ENCODE results near the gene TTLL10. TPM values are rescaled to one million over a fixed set of nuclear protein-coding genes. Genes with fewer than 3 reads are reported as not detected.
A peak's percentile ranks its signal among the peaks of the same experiment; 100 is the strongest.
"Not testable (repeated sequence)": the region's sequence is repeated elsewhere in the genome, so short reads cannot be mapped to it uniquely, and the experiment has no call there.

Gene TTLL10
- total RNA-seq, 4 donors from 2014 or later: 0.40 to 0.48 TPM; not detected in 2

- 66% methylated on average over 18 of the region's 18 CpGs; no CpG with 5 or more reads in 1 of the 2 donors for WGBS, 2 donors (ENCODE audit: low coverage in 1 of 2)
- Histone ChIP-seq H3K9me3 (no peaks in the 10 kb centered on the region), H3K4me3 (no peak overlapping the region), H3K36me3 (no peaks in the 10 kb centered on the region), H3K4me1 (peaks cover 18 to 60% (median 55%) of the 10 kb centered on the region in 4 donors), H3K27me3 (peaks cover 13% of the 10 kb centered on the region), H3K27ac (peak overlapping the region in 1 of 4 donors; percentile 45)
- in situ Hi-C loops (cut with MboI; ENCODE audit: low pct_ligation_motif_present in 1 of 4, low pct_unique_long_range_greater_than_20kb in 1 of 4, low sequenced_read_pairs in 3 of 4) (no loop called here), intact Hi-C loops (cut with DNase I; ENCODE audit: low total_unique reads) (no loop called here)
- peak; percentile 7 for DNase-seq
- TF ChIP-seq, protein P1, sequence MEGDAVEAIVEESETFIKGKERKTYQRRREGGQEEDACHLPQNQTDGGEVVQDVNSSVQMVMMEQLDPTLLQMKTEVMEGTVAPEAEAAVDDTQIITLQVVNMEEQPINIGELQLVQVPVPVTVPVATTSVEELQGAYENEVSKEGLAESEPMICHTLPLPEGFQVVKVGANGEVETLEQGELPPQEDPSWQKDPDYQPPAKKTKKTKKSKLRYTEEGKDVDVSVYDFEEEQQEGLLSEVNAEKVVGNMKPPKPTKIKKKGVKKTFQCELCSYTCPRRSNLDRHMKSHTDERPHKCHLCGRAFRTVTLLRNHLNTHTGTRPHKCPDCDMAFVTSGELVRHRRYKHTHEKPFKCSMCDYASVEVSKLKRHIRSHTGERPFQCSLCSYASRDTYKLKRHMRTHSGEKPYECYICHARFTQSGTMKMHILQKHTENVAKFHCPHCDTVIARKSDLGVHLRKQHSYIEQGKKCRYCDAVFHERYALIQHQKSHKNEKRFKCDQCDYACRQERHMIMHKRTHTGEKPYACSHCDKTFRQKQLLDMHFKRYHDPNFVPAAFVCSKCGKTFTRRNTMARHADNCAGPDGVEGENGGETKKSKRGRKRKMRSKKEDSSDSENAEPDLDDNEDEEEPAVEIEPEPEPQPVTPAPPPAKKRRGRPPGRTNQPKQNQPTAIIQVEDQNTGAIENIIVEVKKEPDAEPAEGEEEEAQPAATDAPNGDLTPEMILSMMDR (IDR thresholded peaks at IDR 0.05): no peak
- TF ChIP-seq POLR2A (IDR thresholded peaks at IDR 0.05): no peak
- no peak for TF ChIP-seq POLR2AphosphoS5 (IDR thresholded peaks at IDR 0.05)
- TF ChIP-seq EP300 (IDR thresholded peaks at IDR 0.05; ENCODE audit: low read depth): no peak
Observed at GRCh38 chr1:1140673-1141072, 33.0 kb upstream of the TTLL10 start.

GRCh38 chr1:1141244-1141910 is 32.3 kb upstream of the TTLL10 start:
- no peak for TF ChIP-seq EP300 (IDR thresholded peaks at IDR 0.05; ENCODE audit: low read depth)
- Histone ChIP-seq H3K9me3 (no peaks in the 10 kb centered on the region), H3K27me3 (peaks cover 13% of the 10 kb centered on the region), H3K36me3 (no peaks in the 10 kb centered on the region), H3K4me3 (no peak overlapping the region), H3K27ac (peak overlapping the region in 1 of 4 donors; percentile 92), H3K4me1 (peaks cover 11 to 54% (median 50%) of the 10 kb centered on the region in 4 donors)
- intact Hi-C loops (cut with DNase I; ENCODE audit: low total_unique reads) (no loop called here), in situ Hi-C loops (cut with MboI; ENCODE audit: low pct_ligation_motif_present in 1 of 4, low pct_unique_long_range_greater_than_20kb in 1 of 4, low sequenced_read_pairs in 3 of 4) (no loop called here)
- peak; percentile 7 for DNase-seq
- WGBS, 2 donors (ENCODE audit: low coverage in 1 of 2): 75% methylated on average over 15 of the region's 25 CpGs; no CpG with 5 or more reads in 1 of the 2 donors

GRCh38 chr1:1141911-1142250 is 31.8 kb upstream of the TTLL10 start:
- TF ChIP-seq EP300 (IDR thresholded peaks at IDR 0.05; ENCODE audit: low read depth) (no peak), POLR2AphosphoS5 (IDR thresholded peaks at IDR 0.05) (no peak), POLR2A (IDR thresholded peaks at IDR 0.05) (no peak)
- TF ChIP-seq, protein P1 (IDR thresholded peaks at IDR 0.05): no peak
- intact Hi-C loops (cut with DNase I; ENCODE audit: low total_unique reads) (no loop called here), in situ Hi-C loops (cut with MboI; ENCODE audit: low pct_ligation_motif_present in 1 of 4, low pct_unique_long_range_greater_than_20kb in 1 of 4, low sequenced_read_pairs in 3 of 4) (no loop called here)
- no peak for DNase-seq
- Histone ChIP-seq H3K4me3 (no peak overlapping the region), H3K27ac (peak overlapping the region in 3 of 4 donors; percentile 91 to 95 (median 92)), H3K27me3 (peaks cover 10% of the 10 kb centered on the region), H3K9me3 (no peaks in the 10 kb centered on the region), H3K4me1 (peaks cover 10 to 49% (median 47%) of the 10 kb centered on the region in 4 donors), H3K36me3 (no peaks in the 10 kb centered on the region)
- 78 to 80% methylated on average over 8 to 12 of the region's 15 CpGs for WGBS, 2 donors (ENCODE audit: low coverage in 1 of 2)

- WGBS, 2 donors (ENCODE audit: low coverage in 1 of 2): 65 to 66% methylated on average over 13 to 15 of the region's 15 CpGs
- H3K9me3 ChIP-seq; H3K36me3 ChIP-seq; H3K27me3 ChIP-seq; intact Hi-C loops (cut with DNase I; ENCODE audit: low total_unique reads); H3K4me3 ChIP-seq; in situ Hi-C loops (cut with MboI; ENCODE audit: low pct_ligation_motif_present in 1 of 4, low pct_unique_long_range_greater_than_20kb in 1 of 4, low sequenced_read_pairs in 3 of 4): not testable (repeated sequence)
- peaks cover 10 to 45% (median 44%) of the 10 kb centered on the region in 4 donors for H3K4me1 ChIP-seq
- DNase-seq: peak; percentile 7
- H3K27ac ChIP-seq: peak overlapping the region; percentile 89 to 95 (median 92)
Observed at GRCh38 chr1:1142352-1142751, 31.3 kb upstream of the TTLL10 start.

- Histone ChIP-seq H3K36me3 (no peaks in the 10 kb centered on the region), H3K4me3 (no peak overlapping the region), H3K27me3 (peaks cover under 1% of the 10 kb centered on the region), H3K27ac (peak overlapping the region; percentile 89 to 95 (median 92)), H3K4me1 (peaks cover 10 to 40% (median 39%) of the 10 kb centered on the region in 4 donors), H3K9me3 (no peaks in the 10 kb centered on the region)
- TF ChIP-seq EP300 (IDR thresholded peaks at IDR 0.05; ENCODE audit: low read depth): no peak
- TF ChIP-seq POLR2AphosphoS5 (IDR thresholded peaks at IDR 0.05): no peak
- TF ChIP-seq, protein P1 (IDR thresholded peaks at IDR 0.05): no peak
- no peak for TF ChIP-seq POLR2A (IDR thresholded peaks at IDR 0.05)
- intact Hi-C loops (cut with DNase I; ENCODE audit: low total_unique reads) (no loop called here), in situ Hi-C loops (cut with MboI; ENCODE audit: low pct_ligation_motif_present in 1 of 4, low pct_unique_long_range_greater_than_20kb in 1 of 4, low sequenced_read_pairs in 3 of 4) (no loop called here)
- WGBS, 2 donors (ENCODE audit: low coverage in 1 of 2): 62% methylated on average over 19 of the region's 19 CpGs; no CpG with 5 or more reads in 1 of the 2 donors
- peak; percentile 16 for DNase-seq
Observed at GRCh38 chr1:1142844-1143243, 30.8 kb upstream of the TTLL10 start.

All from transverse colon (tissue), 4 donors.